Measurements from ENCODE around the gene IL17REL.
"Not testable (repeated sequence)": the region's sequence is repeated elsewhere in the genome, so short reads cannot be mapped to it uniquely, and the experiment has no call there.

IL17REL gene

DNA sequence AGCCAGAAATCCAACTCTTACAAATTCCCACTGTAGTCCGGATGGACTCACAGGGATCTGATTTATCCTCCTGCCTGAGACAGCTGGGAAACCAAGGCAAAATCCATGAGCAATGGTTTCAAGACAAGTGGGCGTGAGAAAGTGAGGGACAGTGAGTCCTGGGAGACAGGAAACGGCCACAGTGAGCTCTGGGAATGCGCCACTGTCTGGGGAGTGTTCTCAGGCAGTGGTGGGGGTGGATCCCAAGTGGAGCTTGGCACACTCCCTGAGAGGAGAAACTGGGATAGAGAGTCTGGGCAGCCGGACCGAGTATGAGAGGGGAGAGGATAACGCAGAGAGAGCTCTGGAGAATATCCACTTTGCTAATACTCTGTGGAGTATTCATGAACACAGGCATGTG is 9.8 kb downstream of the IL17REL start:
- no peak for DNase-seq (ENCODE audit: low spot score)

DNA sequence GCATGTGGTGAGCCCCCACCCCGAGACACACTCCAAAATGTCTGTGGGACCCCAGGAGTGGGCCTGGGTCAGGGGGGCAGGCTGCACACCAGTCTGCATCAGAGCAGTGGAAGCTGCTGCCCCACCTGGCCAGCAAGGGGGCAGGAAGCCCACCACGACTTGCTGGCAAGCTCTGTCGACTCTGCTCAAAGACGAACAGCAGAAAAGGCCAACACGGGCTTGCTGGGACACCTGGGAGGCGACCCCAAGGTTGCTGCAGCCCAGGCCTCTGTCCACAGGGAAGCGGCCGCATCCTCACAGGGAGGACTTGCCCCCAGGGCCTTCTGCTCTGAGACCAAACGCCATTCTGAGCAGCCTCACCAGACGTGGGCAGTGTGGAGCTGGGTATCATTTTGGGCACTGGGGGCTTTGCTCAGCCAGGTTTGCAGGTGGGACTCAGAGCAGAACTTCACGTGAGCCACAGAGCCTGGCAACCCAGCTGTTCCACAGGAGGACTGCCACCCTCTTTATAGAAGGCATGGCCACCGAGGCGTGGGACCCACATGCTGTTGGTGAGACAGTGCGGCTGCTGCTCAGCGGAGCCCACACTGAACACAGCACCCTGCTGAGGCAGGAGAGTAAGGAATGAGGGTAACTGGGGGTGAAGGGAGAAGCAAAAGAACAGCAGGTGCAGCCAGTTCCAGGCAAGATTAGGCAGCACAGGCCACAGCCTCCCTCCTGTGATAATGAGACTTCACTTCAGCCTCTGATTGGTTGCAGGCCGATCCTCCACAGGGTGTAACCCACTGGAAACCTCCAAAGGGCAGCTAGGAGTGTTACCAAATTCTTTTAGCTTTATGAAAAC is 11.0 kb downstream of the IL17REL start:
- DNase-seq (ENCODE audit: low spot score): no peak

DNA sequence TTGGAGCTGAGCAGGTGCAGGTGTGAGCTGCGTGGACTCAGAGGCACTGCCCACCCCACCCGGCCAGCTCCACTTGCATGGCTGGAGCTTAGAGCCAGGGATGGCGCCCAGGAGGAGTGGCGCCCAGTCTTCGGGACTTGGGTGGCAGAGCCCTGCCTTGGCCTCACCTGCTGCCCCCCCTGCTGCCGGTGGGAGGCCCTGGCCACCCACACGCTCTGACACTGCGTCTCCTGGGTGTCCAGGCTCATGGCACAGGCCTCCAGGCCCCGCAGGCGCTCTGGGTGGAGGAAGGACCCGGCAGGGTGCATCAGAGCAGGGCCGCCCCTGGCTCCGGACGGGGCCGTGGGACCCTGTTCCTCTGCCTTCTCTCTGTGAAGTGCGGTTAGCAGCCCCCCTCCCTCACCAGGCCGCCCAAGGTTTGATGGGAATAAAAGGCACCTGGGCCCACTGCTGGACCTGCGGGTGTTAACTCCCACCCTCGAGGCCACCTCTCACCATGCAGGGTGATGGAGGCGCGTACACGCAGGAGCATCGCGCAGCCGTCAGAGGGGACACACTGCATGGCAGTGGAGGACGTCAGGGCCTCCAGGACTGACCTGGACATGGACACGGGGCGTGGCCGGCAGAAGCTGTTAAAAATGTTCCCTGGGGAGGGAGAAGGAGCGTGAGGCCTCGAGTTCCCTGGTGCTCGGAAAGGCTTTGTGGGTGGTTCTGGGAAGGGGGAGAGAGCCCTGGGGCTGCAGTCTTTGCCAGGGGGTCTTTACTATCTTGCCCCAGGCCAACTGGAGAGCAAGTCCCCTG is 11.8 kb downstream of the IL17REL start:
- no peak for DNase-seq (ENCODE audit: low spot score)

DNA sequence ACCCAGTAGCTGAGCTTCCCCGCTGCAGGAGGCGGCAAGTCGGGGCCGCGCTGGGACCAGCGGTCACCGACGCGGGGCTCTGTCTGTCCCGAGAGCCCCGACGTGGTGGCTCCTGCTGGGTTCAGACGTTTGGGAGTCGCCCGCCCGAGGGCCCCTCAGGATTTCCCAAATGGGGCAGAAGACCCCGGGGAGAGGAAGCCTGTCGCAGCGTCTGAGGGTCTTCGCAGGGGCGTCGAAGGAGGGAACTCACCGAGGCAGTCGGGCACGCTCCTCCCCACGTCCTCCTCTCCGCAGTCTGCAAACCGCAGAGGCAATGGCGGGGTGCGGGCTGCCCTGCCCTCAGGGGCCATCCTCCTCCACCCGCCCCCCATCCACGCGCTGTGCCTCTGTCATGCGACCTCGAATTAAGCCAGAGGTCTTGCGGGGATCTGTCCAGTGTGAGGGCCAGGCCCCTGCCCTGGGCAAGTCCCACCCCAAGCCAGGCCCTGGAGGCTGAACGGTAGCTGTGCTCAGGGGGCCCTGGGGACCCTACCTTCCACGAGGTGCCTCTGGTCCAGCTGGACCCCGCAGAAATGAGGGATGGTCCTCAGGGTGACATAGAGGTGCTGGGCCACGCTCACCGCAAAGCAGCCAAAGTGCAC is 12.5 kb downstream of the IL17REL start:
- DNase-seq (ENCODE audit: low spot score): no peak

DNA sequence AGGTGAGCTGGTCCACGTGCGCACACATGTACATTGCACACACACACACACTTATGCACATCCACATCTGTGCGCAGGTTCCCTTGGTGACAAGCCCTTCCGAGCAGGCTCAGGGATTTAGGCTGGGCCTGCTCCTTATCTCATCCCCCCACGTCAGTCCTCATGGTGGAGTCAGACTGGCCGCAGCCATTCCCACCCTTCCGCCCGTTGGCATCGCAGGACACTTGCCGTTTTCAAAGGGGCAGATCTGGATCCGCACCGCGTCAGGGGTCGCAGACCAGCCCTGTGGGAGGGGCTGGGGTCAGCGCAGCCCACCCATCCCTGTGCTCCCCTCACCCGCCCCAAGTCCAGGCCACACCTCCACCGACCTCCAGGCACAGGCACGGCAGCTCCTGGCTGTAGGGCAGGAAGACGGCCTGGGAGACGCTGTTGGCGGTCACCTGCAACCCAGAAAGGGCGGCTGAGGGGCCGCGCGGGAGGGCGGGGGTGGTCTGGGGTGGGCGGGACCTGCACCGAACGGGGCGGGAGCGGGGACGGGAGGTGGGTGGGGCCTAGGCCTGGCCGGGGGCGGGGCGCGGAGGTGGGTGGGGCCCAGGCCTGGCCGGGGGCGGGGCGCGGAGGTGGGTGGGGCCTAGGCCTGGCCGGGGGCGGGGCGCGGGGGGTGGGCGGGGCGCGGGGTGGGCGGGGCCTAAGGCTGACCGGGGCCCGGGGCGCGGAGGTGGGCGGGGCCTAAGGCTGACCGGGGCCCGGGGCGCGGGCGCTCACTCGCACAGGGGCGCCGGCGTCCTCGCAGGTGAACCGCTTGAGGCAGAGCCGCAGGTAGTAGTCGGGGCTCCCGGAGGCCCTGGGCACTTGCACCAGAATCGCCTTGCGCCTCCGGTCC is 13.3 kb downstream of the IL17REL start:
- DNase-seq (ENCODE audit: low spot score): no peak

DNA sequence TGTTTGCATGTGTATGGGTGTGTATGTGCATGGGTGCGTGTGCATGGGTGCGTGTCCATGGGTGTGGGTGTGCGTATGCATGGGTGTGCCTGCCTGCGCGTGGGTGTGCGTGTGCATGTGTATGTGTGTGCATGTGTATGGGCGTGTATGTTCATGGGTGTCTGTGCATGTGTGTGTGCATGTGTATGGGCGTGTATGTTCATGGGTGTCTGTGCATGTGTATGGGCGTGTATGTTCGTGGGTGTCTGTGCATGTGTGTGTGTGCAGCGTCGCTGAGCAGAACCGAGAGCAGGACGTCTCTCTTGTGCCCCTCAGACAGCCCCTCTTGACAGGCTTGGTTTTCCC is 13.9 kb downstream of the IL17REL start:
- DNase-seq (ENCODE audit: low spot score): no peak

DNA sequence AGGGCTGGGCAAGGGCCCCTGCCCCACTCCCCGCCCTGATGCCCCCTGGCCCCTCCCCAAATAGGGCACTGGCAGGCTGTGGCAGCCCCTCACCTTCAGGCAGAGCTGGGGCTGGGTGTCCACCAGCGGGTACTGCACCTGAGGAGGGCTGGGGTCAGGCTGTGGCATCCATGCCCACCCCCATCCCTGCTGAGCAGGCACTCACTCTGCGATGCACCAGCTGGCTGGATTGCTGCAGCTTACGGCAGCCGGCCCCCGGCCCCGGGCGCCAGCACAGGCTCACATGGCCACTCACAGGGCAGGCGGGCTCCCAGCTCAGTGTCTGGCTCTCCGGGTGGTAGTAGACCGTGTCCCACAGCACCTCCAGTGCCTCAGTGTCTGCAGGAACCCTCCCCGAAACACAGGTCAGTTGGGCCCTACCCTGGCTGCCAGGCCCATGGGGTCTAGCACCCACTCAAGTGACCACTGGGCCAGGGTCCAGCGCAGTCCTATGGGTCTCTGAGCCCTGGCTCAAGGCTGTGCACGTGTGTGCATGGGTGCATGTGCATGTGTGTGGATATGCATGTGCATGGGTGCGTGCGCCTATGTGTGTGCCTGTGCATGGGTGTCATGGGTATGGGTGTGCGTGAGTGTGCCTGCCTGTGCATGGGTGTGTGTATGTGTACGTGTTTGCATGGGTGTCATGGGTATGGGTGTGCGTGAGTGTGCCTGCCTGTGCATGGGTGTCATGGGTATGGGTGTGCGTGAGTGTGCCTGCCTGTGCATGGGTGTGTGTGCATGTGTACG is 14.4 kb downstream of the IL17REL start:
- no peak for DNase-seq (ENCODE audit: low spot score)

DNA sequence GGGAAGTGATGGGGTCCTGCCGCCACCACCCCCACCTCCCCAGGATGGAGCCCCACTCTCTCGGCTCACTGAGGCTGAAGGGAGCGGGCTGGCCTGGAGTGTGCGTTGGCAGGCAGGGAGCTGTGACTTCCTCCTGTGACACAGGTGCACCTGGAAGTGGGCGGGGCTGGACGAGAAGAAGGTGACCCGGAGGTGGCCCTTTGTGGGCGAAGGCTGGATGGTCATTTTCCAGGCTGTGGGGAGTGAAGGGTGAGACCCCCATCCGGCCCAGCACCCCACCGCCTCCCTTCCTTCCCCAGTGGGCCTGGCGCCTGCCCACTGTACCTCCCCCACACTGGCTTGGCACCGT is 15.3 kb downstream of the IL17REL start:
- DNase-seq (ENCODE audit: low spot score): no peak

DNA sequence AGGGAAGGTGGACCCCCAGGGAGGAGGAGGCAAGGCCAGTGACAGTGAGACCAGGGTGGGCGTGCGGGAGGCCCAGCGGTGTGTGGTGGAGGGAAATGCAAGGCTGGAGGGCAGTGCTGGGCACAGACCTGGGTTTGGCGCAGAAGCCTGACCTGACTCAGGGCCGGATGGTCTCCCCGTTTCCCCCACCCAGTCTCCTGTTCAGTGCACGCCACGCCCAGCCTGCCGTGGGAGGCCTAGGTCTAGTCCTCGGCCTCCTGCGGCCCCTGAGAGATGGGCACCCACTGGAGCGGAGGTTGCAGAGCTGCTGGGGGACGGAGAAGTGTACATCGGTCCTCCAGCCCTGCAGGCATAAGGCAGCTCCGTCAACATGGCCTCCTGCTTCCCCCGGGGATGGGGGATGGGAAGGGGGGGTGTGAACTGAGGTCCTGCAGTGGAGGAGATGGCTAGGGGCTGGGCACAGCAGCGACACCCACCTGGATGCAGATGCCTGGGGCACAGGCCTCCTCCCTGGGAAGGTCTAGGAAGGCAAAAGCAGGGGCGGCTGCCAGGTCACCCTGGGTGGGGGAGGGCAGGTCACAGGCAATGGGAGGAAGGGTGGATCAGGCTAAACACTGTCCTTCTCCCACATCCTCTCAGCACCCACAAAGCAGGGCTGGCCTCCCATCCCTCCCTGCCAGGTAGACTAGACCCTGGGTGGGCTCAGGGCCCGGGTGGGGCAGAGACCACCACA is 15.9 kb downstream of the IL17REL start:
- no peak for DNase-seq (ENCODE audit: low spot score)

DNA sequence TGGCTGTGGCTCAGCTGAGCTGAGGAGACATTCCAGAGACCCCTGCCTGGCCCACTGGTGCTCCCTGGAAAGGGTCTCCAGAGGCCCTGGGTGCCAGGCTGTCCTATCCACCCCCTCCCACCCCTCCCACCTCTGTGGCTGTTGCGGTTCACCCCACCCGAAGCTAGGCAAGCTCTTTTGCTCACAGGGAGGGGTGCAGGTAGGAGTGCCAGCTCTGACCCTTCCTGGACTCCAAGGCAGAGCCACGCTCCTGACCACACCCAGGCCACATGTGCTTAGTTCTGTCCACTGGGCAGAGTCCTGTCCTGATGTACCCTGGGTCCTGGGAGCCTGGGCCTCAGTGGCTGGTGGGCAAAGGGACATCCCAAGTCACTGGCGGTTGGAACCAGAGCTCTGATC is 16.4 kb downstream of the IL17REL start:
- DNase-seq (ENCODE audit: low spot score): no peak

DNA sequence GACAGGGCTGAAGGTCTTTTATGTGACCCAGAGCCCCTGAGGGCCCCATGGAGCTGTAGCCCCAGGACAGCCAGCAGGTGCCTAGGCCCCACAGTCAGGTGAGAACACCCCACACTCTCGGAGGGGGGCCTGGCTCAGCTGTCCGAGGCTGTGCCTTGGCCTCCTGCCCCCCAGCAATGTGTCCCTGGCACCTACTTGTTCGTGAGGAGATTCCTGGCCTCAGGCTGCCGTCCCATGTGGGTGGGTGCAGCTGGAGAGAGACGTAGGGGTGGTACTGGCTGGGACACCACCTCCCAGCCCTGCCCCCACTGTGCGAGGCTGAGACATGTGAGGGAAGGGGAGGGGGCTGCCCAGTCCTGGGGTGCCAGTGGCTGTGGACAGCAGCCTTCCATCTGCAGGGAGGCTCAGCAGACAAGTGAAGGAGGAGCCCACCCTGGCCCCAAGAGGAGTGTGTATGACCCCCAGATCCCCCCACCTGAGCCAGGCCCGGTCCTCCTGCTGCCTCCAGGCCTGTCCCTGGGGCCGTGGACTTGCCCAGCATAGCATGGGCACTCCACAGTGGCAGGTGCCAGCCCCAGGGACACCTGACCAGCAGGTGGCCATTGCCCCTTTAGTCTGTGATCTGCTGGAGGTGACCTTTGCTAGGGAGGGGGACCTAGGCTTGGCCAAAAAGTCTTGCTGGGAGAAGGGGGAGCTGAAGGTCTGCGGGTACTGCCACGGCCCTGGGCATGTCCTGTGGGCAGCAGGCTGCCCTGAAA is 17.0 kb downstream of the IL17REL start:
- no peak for DNase-seq (ENCODE audit: low spot score)

DNA sequence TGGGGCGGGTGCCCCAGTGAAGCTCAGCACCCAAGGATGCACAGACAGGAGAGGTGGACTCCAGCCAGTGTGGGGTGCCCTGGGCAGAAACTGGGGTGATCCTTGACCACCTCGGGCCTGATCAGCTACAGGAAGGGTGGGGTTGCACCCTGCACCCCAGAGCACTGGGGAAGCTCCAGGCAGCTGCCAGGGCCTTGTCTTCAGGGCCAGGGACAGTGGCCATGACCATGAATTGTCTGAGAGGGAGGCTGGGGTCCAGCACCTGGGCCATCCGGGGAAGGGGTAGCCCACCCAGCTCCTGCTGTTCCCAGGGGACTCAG is 17.6 kb downstream of the IL17REL start:
- no peak for DNase-seq (ENCODE audit: low spot score)

DNA sequence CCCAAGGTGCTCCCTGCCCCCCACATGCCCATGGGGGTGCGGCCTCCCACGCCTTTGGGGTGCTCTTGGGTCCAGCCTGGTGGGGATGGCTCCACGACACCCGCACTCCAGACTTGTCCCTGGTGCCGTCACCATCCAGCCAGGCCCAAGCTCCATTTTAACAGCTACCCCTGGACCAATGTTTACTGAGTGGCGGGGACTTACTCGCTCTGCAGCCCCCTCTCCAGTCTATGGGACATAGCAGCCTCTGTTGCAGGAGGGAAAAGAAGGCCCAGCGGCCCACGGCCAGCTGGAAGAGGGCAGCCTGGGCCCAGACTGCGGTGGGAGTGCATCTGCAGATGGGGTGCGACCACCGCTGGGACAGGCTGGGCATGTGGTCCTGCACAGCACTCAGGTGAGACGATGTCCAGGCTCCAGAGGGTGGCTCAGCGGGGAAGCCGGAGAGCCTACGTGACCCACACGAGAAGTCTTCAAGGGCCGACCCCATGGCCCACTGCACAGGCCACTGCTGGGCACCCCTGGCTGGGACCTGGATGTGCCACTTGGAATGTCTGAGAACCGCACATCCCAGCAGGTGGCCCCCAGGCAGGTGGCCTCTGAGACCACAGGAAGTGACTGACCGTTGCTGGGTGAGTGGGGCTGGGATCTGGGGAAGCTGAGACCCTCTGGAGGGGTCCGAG is 18.1 kb downstream of the IL17REL start:
- no peak for DNase-seq (ENCODE audit: low spot score)

DNA sequence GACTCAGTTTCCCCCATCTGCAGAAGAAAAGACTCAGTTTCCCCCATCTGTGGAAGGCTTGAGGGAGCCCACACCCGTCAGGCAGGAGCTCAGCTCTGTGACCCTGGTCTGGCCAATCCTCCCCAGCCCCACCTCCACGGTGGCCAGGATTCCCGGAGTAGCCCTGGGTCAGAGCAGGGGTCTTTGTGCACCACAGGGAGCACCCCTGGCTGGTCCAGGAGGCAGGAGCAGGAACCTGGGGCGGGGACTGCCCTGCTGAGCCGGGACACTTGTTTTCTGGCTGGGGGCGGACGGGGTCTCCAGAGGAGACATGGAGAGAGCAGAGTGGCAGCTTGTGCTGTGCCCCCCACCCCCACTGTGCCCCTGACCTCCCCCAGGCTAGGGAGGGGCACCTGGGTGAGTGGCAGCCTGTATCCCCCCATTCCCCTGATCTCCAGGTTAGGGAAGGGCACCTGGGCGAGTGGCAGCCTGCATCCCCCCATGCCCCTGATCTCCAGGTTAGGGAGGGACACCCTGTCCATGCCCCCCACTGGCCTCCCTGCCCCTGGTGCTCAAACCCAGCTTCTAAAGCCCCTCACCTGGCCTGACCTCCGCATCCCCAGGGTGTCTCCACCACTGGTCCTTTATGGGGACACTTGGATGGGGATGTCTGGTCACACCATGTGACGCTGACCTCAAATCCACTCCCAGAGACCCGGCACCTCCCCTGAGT is 18.8 kb downstream of the IL17REL start:
- DNase-seq (ENCODE audit: low spot score): no peak

DNA sequence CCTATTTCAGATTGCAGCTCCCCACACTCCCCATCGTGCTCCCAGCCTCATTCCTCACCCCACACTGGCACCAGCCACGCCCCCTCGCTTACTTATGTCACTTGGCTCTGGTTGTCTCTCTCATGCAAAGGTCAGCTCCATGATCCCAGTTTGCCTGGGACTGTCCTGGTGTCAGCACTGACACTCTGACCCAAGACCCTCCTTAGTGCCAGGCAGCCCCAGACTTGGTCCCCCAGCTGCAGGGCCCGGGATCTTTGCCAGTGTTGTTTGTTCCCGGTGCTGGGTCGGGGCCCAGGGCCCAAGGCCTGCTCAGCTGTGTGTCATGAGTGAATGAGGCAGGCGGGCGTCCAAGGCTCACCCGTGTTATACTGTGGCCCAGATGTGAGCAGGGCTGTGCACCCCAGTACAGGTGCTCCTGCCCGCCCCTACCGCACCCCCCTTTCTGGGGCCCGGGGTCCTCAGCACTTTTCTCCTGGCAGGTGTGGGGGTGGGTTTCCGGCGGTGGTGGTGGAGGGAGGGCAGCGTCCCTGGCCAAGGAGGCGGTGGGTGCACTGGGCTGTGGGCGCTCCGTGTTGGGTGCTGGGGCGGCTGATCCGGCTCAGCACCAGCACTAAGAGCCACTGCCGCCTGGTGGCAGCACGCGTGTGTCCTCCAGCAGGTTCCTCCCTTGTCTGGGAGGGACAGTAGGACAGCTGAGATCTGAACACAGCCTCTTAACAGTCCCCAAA is 19.5 kb downstream of the IL17REL start:
- peak; percentile 76 for DNase-seq (ENCODE audit: low spot score)

DNA sequence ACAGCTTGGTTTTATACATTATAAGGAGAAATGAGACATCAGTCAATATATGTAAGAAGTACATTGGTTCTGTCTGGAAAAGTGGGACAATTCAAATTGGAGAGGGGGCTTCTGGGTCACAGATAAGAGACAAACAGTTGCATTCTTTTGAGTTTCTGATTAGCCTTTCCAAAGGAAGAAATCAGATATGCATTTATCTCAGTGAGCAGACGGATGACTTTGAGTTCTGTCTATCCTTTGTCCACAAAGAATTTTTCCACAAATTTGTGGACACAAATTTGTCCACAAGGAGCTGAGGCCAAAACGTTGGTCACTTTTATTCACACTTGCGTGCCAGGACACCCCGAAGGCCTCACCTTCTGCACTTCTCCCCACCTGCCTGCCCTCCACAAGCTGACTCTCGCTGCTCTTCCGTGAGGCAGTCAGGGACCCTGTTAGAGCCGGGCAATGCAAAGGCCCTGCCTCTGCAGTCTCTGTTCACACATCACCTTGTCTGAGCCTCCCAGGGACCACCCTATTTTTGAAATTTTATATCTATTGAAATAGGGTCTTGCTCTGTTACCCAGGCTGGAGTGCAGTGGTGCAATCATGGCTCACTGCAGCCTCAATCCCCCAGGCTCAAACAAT is 20.5 kb downstream of the IL17REL start:
- DNase-seq (ENCODE audit: low spot score): no peak

DNA sequence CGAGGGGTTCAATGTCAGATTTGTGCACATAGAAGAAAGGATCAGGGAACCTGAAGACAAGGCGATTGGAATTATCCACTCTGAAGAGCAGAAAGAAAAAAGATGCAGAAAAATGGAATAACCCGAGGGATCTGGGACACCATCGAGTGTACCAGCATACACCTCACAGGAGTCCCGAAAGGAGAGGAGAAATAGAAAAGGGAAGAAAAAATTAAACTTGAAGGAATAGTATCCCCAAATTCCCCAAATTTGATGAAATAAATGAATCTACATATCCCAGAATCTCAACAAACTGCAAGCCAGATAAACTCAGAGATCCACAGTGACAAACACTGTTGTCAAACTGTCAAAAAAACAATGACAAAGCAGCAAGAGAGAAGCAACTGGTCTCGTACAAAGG is 21.4 kb downstream of the IL17REL start:
- no peak for DNase-seq (ENCODE audit: low spot score)

DNA sequence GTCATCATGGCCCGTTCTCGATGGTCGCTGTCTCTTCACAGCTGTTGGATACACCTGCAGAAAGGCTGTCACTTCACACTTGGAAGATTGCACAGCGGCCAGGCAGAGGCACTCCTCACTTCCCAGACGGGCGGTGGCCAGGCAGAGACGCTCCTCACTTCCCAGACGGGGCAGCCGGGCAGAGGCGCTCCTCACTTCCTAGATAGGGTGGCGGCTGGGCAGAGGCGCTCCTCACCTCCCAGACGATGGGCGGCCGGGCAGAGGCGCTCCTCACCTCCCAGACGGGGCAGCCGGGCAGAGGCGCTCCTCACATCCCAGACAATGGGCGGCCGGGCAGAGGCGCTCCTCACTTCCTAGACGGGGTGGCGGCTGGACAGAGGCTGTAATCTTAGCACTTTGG is 22.7 kb downstream of the IL17REL start:
- not testable (repeated sequence) for DNase-seq (ENCODE audit: low spot score)

All from CD4-positive, alpha-beta T cell treated with Interleukin-6 at 100 ng/mL for 8 hours (primary cell).